Tibial nerve (tissue), 4 donors: ENCODE measurements around the gene NTRK1. TPM values are rescaled to one million over a fixed set of nuclear protein-coding genes. Genes with fewer than 3 reads are reported as not detected.

ENCODE experiments used
- DNase-seq, 2 donors: peaks; one replicate each; pipeline ENCODE4 v3.0.0-alpha.2; 2019; ENCODE audit warnings: low spot score in 2 of 2
- H3K27ac ChIP-seq, 4 donors: fragments of 200-600 bp; sonication (generic) in 3 of 4; one replicate each; pipeline ENCODE4 v1.5.1; 2017 to 2019; ENCODE audit warnings: mild to moderate bottlenecking in 1 of 4
- H3K27me3 ChIP-seq, 2 donors: fragments of 200-600 bp; sonication (generic) in 1 of 2; one replicate each; pipeline versions ENCODE4 v1.5.1 to v1.6.0; 2017 to 2019
- H3K36me3 ChIP-seq, 3 donors: fragments of 200-600 bp; sonication (generic); one replicate each; pipeline ENCODE4 v1.5.1; 2018 to 2019
- H3K4me1 ChIP-seq, 4 donors: fragments of 200-600 bp; sonication (generic) in 3 of 4; one replicate each; pipeline ENCODE4 v1.5.1; 2017 to 2019
- H3K4me3 ChIP-seq, 4 donors: fragments of 200-600 bp; sonication (generic) in 3 of 4; one replicate each; pipeline ENCODE4 v1.5.1; 2017 to 2019; ENCODE audit warnings: mild to moderate bottlenecking in 1 of 4, moderate library complexity in 1 of 4
- H3K9me3 ChIP-seq, 4 donors: fragments of 200-600 bp; sonication (generic) in 3 of 4; one replicate each; pipeline ENCODE4 v1.5.1; 2017 to 2019
- EP300 ChIP-seq, 2 donors: sonication (generic); formaldehyde crosslinking; IDR thresholded peaks; one replicate each; pipeline ENCODE4 v1.6.1; 2017; ENCODE audit warnings: antibody characterized with exemption in 2 of 2, mild to moderate bottlenecking in 1 of 2
- POLR2A ChIP-seq, 2 donors: fragments of 450-650 bp; IDR thresholded peaks; one replicate each; pipeline ENCODE4 v1.6.1; 2017; ENCODE audit warnings: antibody characterized with exemption in 2 of 2, mild to moderate bottlenecking in 2 of 2, moderate library complexity in 2 of 2
- WGBS, 2 donors: methylation state at CpG; one replicate each; pipeline ENCODE4 v1.1.5; 2018; 5-methylcytosine and 5-hydroxymethylcytosine counted together
- total RNA-seq, 4 donors: library from RNA; depleted of rRNA; stranded (reverse); fragments of >200 nt; gene quantifications; one replicate each; pipeline ENCODE4 v1.1.0, GENCODE V29; 2016
- TF ChIP-seq, protein P1 (sequence below), 5 experiments: fragments of 200-600 bp in 3 of 5; fragments of 450-650 bp in 2 of 5; sonication (generic) in 3 of 5; IDR thresholded peaks; one replicate each; pipeline ENCODE4 v1.5.1; 2016 to 2019; ENCODE audit warnings: antibody characterized with exemption in 5 of 5, mild to moderate bottlenecking in 3 of 5, moderate library complexity in 2 of 5

The NTRK1 gene
- total RNA-seq, 4 donors from 2014 or later = 0.22 to 0.42 (median 0.39) TPM; not detected in 1

DNA sequence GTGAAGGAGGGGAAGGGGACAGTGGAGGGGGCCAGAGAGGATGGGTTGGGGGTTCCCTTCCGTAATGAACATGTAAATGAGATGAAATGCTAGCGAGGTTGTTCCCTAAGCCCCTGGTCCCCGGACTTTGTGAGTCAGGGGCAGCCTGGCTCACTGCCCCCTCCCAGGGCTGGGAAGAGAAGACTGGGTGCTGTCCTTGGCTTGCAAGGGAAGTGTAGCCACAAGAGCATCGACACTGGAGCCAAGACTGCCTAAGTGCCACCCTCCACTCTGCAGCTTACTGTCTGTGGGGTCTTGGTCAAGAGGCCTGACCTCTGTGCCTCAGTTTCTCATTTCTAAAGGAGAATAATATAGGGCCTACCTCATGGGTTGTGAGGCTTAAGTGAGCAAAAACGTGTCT is 33.3 kb downstream of the NTRK1 start:
- no peak for DNase-seq
- H3K27ac ChIP-seq = peak overlapping the region; percentile 78 to 97 (median 86)
- TF ChIP-seq, protein P1, sequence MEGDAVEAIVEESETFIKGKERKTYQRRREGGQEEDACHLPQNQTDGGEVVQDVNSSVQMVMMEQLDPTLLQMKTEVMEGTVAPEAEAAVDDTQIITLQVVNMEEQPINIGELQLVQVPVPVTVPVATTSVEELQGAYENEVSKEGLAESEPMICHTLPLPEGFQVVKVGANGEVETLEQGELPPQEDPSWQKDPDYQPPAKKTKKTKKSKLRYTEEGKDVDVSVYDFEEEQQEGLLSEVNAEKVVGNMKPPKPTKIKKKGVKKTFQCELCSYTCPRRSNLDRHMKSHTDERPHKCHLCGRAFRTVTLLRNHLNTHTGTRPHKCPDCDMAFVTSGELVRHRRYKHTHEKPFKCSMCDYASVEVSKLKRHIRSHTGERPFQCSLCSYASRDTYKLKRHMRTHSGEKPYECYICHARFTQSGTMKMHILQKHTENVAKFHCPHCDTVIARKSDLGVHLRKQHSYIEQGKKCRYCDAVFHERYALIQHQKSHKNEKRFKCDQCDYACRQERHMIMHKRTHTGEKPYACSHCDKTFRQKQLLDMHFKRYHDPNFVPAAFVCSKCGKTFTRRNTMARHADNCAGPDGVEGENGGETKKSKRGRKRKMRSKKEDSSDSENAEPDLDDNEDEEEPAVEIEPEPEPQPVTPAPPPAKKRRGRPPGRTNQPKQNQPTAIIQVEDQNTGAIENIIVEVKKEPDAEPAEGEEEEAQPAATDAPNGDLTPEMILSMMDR (IDR thresholded peaks at IDR 0.05) = no peak
- no peak for TF ChIP-seq EP300 (IDR thresholded peaks at IDR 0.05)
- no peak for TF ChIP-seq POLR2A (IDR thresholded peaks at IDR 0.05)
- 30 to 37% methylated on average over 5 of the region's 5 CpGs for WGBS, 2 donors
- H3K36me3 ChIP-seq = no peaks in the 10 kb centered on the region
- peak overlapping the region; percentile 35 to 55 (median 42) for H3K4me3 ChIP-seq
- no peaks in the 10 kb centered on the region for H3K9me3 ChIP-seq
- peaks cover 0 to 25% of the 10 kb centered on the region in 2 donors for H3K27me3 ChIP-seq
- peaks cover 0 to 67% (median 25%) of the 10 kb centered on the region in 4 donors for H3K4me1 ChIP-seq

DNA sequence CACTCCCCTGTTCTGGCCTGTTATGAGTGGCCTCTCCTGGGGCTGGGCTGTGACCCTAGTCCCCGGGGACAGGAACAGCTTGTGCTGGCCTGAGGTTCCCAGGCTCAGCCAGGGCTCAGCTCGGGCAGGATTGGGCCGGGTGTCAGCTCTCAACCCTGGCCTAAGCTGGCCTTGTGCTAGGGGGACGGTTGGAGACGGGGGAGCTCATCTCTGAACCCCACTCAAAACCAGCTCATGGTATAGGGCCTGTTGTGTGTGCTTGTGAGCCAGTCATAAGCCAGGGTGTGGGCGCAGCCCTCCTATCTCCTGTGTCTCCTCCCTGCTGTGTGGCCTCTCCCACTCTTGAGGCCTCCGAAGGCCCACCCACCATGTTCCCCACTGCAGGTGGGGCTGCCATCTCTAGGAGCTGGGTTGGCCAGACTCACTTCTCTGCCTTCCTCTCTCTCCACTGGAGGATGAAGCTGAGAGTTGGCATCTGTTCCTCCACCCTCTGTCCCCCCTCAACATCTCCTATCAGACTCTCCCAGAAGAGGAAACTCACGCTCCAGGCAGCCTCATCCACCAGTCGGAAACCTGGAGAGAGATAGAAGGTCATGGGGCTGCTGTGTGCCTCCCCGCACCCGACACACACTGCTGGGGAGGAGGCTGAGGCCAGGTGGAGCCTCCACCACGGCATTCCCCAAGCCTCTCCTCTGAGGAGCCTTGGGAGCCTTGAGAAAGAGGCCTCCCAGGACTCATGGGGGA is 34.2 kb downstream of the NTRK1 start:
- Histone ChIP-seq H3K27ac (peak overlapping the region; percentile 78 to 97 (median 86)), H3K36me3 (no peaks in the 10 kb centered on the region), H3K27me3 (peaks cover 0 to 21% of the 10 kb centered on the region in 2 donors), H3K9me3 (no peaks in the 10 kb centered on the region), H3K4me1 (peaks cover 0 to 76% (median 33%) of the 10 kb centered on the region in 4 donors), H3K4me3 (peak overlapping the region; percentile 35 to 55 (median 42))
- TF ChIP-seq, protein P1 (IDR thresholded peaks at IDR 0.05) = no peak
- peak in 1 of 2 donors; percentile 26 for TF ChIP-seq EP300 (IDR thresholded peaks at IDR 0.05)
- peak in 1 of 2 donors; percentile 40 for TF ChIP-seq POLR2A (IDR thresholded peaks at IDR 0.05)
- 39 to 43% methylated on average over 7 to 12 of the region's 12 CpGs for WGBS, 2 donors
- peak; percentile 48 to 52 for DNase-seq

DNA sequence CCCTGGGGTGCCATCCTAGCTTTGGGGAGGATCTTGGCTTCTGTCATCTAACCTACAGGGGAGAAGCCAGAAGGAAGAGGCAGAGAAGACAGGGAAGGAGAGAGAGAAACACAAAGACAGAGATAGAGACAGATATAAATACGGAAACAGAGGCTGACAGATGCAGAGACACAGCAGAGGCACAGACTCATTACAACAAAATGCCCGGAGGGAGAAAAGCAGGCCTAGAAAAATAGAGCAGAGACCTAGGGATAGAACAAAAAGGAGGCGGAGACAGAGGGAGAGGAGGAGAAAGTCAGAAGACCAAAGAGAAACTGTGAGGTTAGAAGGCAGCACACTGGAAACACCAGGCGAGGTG is 34.8 kb downstream of the NTRK1 start:
- no peaks in the 10 kb centered on the region for H3K36me3 ChIP-seq
- H3K27me3 ChIP-seq = peaks cover 0 to 21% of the 10 kb centered on the region in 2 donors
- H3K4me1 ChIP-seq = peaks cover 0 to 82% (median 38%) of the 10 kb centered on the region in 4 donors
- peak overlapping the region in 2 of 4 donors; percentile 30 to 55 for H3K4me3 ChIP-seq
- peak overlapping the region; percentile 78 to 97 (median 86) for H3K27ac ChIP-seq
- WGBS, 2 donors = 46 to 51% methylated on average over 4 of the region's 4 CpGs
- peak in 1 of 2 donors; percentile 40 for DNase-seq
- TF ChIP-seq, protein P1 (IDR thresholded peaks at IDR 0.05) = no peak
- TF ChIP-seq POLR2A (IDR thresholded peaks at IDR 0.05) (no peak), EP300 (IDR thresholded peaks at IDR 0.05) (no peak)
- H3K9me3 ChIP-seq = no peaks in the 10 kb centered on the region

DNA sequence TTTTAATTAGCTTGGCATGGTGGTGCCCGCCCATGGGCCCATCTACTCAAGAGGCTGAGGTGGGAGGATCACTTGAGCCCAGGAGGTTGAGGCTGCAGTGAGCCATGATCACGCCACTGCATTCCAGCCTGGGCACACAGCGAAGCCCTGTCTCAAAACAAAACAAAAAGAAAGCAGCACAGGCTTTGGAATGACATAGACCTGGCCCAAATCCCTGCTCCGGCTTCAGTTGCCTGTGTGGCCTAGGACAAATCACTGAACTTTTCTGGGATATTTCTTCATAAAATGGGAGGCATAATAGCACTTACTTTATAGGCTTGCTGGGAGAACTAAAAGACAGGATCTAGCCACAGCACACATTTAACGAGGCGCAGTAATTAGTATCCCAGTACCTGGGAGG is 35.3 kb downstream of the NTRK1 start:
- H3K4me1 ChIP-seq = peaks cover 0 to 87% (median 40%) of the 10 kb centered on the region in 4 donors
- no peaks in the 10 kb centered on the region for H3K36me3 ChIP-seq
- 67 to 79% methylated on average over 6 of the region's 6 CpGs for WGBS, 2 donors
- no peak for TF ChIP-seq EP300 (IDR thresholded peaks at IDR 0.05)
- TF ChIP-seq, protein P1 (IDR thresholded peaks at IDR 0.05) = no peak
- TF ChIP-seq POLR2A (IDR thresholded peaks at IDR 0.05) = no peak
- no peaks in the 10 kb centered on the region for H3K9me3 ChIP-seq
- peak overlapping the region; percentile 2 to 97 (median 86) for H3K27ac ChIP-seq
- H3K4me3 ChIP-seq = peak overlapping the region in 1 of 4 donors; percentile 55
- peaks cover 0 to 21% of the 10 kb centered on the region in 2 donors for H3K27me3 ChIP-seq
- DNase-seq = no peak

DNA sequence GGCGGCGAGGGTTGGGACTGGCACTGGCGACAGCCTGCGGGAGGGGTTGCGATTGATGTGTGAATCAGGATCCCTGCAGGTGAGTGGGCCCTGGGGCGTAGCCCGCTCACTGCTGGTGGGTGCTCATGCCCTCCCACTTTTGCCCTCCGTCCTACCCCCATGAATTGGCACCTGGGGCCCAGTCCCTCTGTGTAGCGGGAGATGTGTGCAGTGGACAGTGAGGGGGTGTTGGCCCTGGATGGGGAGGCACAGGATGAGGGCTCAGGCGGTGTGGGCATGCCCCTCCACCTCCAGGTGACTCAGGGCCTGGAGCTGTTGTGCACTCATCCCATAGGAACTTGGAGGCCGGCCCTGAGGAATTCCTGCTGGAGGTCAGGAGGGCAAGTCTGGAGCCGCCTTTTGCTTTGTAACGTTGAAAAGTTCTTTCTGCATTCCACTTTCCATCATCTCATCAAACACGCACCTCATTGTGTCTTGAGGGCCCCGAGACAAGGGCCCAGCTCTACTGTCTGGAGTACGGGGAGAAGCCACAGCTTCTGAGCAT is 35.9 kb downstream of the NTRK1 start:
- no peak for DNase-seq
- TF ChIP-seq POLR2A (IDR thresholded peaks at IDR 0.05) = no peak
- TF ChIP-seq EP300 (IDR thresholded peaks at IDR 0.05) = no peak
- TF ChIP-seq, protein P1 (IDR thresholded peaks at IDR 0.05) = no peak
- Histone ChIP-seq H3K4me1 (peaks cover 0 to 93% (median 45%) of the 10 kb centered on the region in 4 donors), H3K27me3 (peaks cover 0 to 21% of the 10 kb centered on the region in 2 donors), H3K9me3 (no peaks in the 10 kb centered on the region), H3K4me3 (peak overlapping the region in 1 of 4 donors; percentile 3), H3K27ac (peak overlapping the region; percentile 38 to 97 (median 77)), H3K36me3 (no peaks in the 10 kb centered on the region)
- 68 to 72% methylated on average over 15 to 16 of the region's 16 CpGs for WGBS, 2 donors
